HG02981 (cell line): ENCODE data around the gene OTOG.

Experiments
- ATAC-seq: cut with Tn5 transposase; IDR thresholded peaks from one replicate; pipeline ENCODE4 v1.9.1; 2021; ENCODE audit warnings: mild to moderate bottlenecking, moderate library complexity; ENCODE audit not compliant: unreplicated experiment

Gene OTOG

DNA sequence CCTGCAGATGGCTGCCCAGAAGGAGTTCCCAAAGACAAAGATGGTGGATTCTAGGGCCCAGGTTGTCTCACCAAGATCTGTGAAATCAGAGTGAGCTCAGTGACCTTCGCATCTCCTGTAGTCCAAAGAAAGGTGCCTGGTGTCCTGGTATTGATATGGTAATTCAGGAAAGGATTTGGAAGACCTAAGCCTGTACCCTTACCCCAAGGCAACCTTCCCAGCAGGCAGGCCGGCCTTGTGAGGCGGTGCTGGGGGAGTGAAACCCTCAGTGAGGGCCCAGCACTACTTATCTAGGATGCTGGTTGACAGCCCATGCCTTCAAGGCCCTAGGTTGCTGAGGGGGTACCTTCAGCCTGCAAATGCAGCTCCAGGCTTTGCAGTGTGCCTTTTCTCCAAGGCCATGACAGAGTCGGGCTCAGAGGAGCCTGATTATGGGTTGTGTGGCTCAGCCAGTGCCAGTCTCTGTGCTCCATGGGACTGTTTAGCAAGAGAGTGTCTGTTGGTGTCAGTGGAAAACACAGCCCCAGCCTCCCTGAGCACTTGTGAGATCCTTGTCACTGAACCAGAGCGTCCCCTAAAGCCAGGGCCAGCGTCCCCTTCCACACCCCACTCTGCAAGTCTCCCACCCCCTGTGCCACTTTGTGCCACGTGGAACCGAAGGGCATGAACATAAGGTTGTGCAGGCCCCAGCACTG is 99.5 kb downstream of the OTOG start:
- no peak for ATAC-seq

DNA sequence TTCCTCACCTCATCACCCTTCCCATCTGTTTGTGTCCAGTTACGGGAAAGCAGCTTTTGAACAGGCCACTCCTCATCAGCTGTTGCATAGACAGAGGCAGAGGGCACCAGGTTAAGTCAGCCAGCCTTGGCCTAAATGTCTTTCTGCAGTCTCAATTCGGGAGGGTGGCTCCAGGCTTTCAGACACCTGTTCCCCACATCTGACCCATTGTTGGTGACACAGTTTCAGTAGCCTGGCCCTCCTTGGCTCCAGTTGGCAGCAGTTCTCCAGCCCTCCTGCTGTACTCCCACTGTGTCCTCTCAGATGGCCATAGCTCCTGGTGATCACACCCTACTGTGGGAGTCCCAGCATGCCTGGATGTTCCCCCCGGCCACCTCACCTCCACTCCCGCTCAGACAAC is 101.5 kb downstream of the OTOG start:
- ATAC-seq = no peak

DNA sequence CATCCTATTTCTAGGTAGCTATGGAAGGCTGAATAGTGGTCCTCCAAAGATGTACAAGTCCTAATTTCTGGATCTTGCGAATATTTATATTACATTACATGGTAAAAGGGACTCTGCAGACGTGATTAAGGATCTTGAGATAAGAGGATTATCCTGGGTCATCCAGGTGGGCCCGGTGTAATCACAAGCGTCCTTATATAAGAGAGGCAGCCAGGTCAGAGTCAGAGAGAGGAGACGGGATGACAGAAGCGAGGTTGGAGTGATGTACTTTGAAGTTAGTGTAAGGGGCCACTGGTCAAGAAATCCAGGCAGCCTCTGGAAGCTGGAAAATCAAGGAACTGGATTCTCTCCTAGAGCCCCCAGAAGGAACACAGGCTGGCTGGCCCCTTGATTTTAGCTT is 102.2 kb downstream of the OTOG start:
- no peak for ATAC-seq

GRCh38 chr11:17649696-17650095 is 102.6 kb downstream of the OTOG start:
- no peak for ATAC-seq

GRCh38 chr11:17650127-17650911 is 103.3 kb downstream of the OTOG start:
- no peak for ATAC-seq

DNA sequence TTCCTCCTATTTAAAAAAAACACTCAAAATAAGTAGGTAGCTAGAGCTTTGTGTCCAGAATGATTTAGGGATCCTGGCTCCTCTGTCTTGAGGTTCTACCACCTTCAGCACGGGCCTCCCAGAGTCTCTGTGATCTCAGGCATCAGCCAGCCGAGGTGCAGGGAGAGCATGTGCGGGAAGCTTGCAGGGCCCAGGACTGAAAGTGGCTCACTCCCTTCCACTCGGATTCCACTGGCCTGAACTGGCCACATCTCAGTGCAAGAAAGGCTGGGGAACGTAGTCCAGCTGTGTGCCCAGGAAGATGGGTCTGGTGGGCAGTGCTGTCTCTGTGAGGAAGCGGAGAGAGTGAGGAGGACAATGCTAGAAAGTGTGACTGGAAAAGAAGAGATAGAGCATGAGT is 104.0 kb downstream of the OTOG start:
- no peak for ATAC-seq

DNA sequence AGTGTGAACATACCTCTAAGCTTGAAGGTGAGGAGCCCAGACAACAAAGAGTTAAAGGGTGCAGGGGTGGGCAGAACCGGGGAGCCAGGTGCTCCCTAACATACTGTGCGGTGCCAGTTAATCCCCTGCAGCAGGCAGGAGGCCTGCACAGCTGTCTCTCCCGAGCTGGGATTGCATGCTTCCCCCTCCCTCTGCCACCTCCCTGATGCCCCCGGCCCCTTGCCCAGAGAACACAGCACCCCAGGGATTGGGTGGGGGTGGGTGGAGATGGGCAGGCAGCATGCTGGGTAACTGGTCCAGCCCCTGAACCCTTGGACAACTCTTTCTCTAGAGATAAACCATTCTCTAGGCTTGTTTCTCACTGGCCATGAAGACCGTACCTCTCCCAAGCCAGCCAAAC is 104.6 kb downstream of the OTOG start:
- ATAC-seq = no peak

- no peak for ATAC-seq
Measured at GRCh38 chr11:17652556-17652955, 105.5 kb downstream of the OTOG start.

DNA sequence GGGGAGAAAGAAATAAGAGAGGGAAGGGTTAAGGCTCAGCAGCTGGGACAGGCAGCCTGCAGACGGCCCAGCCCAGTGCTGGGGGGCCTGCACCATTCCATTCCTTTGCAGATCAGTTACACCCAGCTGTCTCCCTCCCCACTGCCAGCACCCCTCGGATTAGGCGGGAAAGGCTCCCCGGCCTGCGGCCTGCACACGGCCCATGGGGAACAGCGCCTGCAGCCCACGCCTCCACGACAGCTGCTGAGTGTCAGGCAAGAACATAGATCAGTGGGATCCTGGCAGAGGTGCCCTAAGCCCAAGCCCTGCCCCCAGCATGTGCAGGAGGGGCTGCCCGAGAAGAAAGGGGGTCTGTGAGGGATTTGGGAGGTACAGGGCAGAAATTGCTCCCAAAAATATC is 106.6 kb downstream of the OTOG start:
- ATAC-seq = no peak

GRCh38 chr11:17655682-17656081 is 108.6 kb downstream of the OTOG start:
- no peak for ATAC-seq

DNA sequence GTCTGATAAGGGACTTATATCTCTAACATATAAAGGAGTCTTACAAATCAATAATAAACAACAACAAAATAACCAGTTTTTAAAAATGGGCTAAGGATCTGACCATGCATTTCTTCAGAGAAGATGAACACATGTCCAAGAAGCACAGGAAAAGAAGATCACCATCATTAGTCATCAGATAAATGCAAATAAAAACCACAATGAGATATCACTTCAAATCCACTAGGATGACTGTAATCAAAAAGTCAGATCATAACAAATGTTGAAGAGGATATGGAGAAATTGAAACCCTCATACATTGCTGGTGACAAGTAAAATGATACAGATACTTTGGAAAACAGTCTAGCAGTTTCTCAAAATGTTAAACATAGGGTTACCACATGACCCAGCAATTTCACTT is 111.2 kb downstream of the OTOG start:
- no peak for ATAC-seq

DNA sequence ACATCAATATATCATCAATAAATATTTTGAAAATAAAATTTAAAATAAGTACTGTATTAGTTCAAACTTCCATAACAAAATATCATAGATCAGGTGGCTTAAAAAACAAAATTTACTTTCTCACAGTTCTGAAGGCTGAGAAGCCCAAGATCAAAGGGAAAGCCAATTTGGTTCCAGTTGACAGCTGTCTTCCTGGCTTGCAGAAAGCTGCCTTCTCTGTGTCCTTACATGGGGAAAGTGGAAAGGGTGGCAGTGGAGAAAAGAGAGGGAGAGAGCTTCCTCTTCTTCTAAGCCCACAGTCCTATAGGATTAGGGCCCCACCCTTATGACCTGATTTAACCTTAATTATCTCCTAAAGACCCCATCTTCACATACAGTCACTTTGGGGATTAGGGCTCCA is 121.1 kb downstream of the OTOG start:
- ATAC-seq = no peak

GRCh38 chr11:17672469-17672868 is 125.4 kb downstream of the OTOG start:
- no peak for ATAC-seq

DNA sequence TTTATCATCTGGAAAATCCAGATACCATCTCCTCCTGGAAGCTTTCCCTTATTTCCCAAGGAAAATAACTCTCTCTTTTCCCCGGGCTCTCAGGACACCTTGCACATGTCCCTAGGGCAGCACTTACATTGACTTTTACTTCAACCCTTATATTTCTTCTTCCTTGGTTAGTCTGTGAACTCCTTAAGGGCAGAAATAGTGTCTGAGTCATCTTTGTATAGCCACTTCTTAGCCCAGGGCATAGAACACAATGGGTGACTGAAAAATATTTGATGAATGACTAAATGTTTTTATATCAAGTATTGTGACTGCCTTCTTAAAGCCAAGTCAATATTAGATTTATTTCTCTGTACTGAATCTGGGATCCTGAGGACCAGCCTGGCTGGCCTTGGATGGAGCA is 126.9 kb downstream of the OTOG start:
- no peak for ATAC-seq

- no peak for ATAC-seq
Measured at GRCh38 chr11:17682848-17683247, 135.8 kb downstream of the OTOG start.

DNA sequence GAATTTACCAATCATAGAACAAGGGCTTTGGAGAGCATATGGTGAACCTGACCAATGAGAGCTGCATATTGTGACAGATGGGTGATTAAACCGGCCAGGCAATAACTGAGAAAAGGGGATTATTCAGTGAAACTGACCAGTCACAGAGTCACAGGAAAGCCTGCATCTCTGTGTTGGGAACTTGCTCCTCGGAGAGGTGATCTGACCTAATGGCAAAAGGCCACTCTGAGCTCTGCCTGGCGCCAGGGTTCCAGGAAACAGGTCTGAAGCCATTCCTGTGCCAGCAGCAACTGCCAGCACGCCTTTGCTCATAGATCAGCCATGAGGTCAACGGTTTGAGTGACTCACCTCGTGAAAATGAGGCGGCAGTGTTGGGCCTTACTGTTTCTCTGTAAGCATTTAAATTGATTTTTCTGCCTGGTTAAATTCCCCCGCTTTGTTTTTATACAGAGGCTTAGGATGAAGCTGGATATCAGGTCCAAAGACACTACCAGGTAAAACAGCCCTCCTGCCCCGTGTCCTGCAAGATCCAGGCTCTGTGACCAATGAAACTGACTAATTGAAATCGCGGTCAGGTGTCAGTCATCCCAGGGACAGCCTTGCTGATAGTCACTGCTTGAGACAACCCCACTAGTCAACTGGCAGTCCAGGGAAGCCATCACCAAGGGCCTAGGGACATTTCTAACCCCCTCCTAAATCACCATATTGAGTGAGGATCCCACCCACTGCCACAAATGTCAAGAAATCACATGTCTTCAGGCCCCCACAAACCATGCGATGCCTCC is 136.5 kb downstream of the OTOG start:
- ATAC-seq = no peak

DNA sequence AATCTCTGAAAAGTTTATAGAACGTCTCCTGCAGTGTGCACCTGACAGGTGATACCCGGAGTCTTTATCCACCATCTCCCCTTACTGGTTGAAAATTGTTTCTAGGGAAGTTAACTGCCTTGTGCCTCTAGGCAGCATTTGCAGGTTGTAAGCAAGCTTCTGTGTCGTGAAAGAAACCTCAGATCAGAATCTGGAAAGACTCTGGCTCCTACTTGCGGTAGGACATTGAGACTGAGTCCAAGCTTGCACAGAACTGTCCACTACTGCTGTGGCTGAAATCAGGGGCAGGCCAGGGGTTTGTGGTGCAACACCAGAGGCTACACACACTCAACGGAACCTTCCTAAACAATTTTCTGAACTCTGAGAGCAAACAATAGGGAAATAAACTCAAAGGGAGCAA is 137.5 kb downstream of the OTOG start:
- no peak for ATAC-seq

- ATAC-seq = no peak
Measured at GRCh38 chr11:17686231-17686980, 139.3 kb downstream of the OTOG start.

GRCh38 chr11:17687946-17688670 is 141.0 kb downstream of the OTOG start:
- ATAC-seq = no peak

GRCh38 chr11:17691550-17691949 is 144.5 kb downstream of the OTOG start:
- ATAC-seq = no peak
